Naive B cell (primary cell): ENCODE results near the gene MINDY4. TPM values are rescaled to one million over a fixed set of nuclear protein-coding genes. Genes with fewer than 3 reads are reported as not detected.

Source experiments
- ATAC-seq, 2 donors: fragments of 150-1000 bp; cut with Tn5 transposase; 2 replicates each; pipeline ENCODE4 v1.10.0; 2021; ENCODE audit warnings: low read depth in 2 of 2, mild to moderate bottlenecking in 2 of 2, moderate library complexity in 2 of 2
- DNase-seq: peaks from one replicate; pipeline ENCODE4 v3.0.0; 2022
- H3K27ac Mint-ChIP-seq, 6 donors: one replicate each; pipeline ENCODE4 v1.8.0; 2020 to 2022; ENCODE audit warnings: mild to moderate bottlenecking in 6 of 6, mixed read lengths in 6 of 6, moderate library complexity in 5 of 6, inconsistent platforms in 2 of 6
- H3K27me3 Mint-ChIP-seq, 3 donors: one replicate each; pipeline ENCODE4 v1.8.0; 2021 to 2022; ENCODE audit warnings: mixed read lengths in 3 of 3, mild to moderate bottlenecking in 1 of 3
- H3K36me3 Mint-ChIP-seq, 2 donors: one replicate each; pipeline ENCODE4 v1.8.0; 2020 to 2022; ENCODE audit warnings: mixed read lengths in 2 of 2, inconsistent platforms in 1 of 2, mild to moderate bottlenecking in 1 of 2
- H3K4me1 Mint-ChIP-seq, 3 donors: one replicate each; pipeline ENCODE4 v1.8.0; 2020 to 2022; ENCODE audit warnings: mixed read lengths in 3 of 3, inconsistent platforms in 1 of 3, mild to moderate bottlenecking in 1 of 3, moderate library complexity in 1 of 3
- H3K4me3 Mint-ChIP-seq, 8 donors: one replicate each; pipeline ENCODE4 v1.8.0; 2020 to 2022; ENCODE audit warnings: mild to moderate bottlenecking in 8 of 8, mixed read lengths in 8 of 8, moderate library complexity in 8 of 8, inconsistent platforms in 2 of 8
- H3K9me3 Mint-ChIP-seq, 7 donors: one replicate each; pipeline ENCODE4 v1.8.0; 2020 to 2022; ENCODE audit warnings: mixed read lengths in 7 of 7, mild to moderate bottlenecking in 5 of 7, inconsistent platforms in 2 of 7, moderate library complexity in 1 of 7
- polyA plus RNA-seq, 6 donors: library from polyadenylated mRNA; unstranded; fragments of 300-500 nt; fragmentation: Illumina TruSeq; gene quantifications; one replicate each; pipeline ENCODE4 v1.2.3, GENCODE V29; 2021; ENCODE audit warnings: low read depth in 6 of 6

MINDY4 gene
- polyA plus RNA-seq, 6 donors from 2014 or later = 0.14 to 0.16 TPM; not detected in 4

- Mint-ChIP-seq H3K4me1 (no peaks in the 10 kb centered on the region), H3K36me3 (no peaks in the 10 kb centered on the region), H3K27ac (no peak overlapping the region), H3K9me3 (no peaks in the 10 kb centered on the region), H3K4me3 (no peak overlapping the region), H3K27me3 (no peaks in the 10 kb centered on the region)
- no peak for ATAC-seq
- no peak for DNase-seq
Observed at GRCh38 chr7:30867483-30867882, 96.3 kb downstream of the MINDY4 start.

- no peak overlapping the region for H3K27ac Mint-ChIP-seq
- ATAC-seq (no peak), DNase-seq (no peak)
- no peaks in the 10 kb centered on the region for H3K9me3 Mint-ChIP-seq
- H3K4me3 Mint-ChIP-seq = no peak overlapping the region
- H3K4me1 Mint-ChIP-seq = no peaks in the 10 kb centered on the region
- H3K27me3 Mint-ChIP-seq = no peaks in the 10 kb centered on the region
- no peaks in the 10 kb centered on the region for H3K36me3 Mint-ChIP-seq
Observed at GRCh38 chr7:30869794-30870611, 98.8 kb downstream of the MINDY4 start.

- no peaks in the 10 kb centered on the region for H3K27me3 Mint-ChIP-seq
- no peak overlapping the region for H3K27ac Mint-ChIP-seq
- H3K36me3 Mint-ChIP-seq = no peaks in the 10 kb centered on the region
- no peaks in the 10 kb centered on the region for H3K9me3 Mint-ChIP-seq
- DNase-seq (no peak), ATAC-seq (no peak)
- H3K4me3 Mint-ChIP-seq = no peak overlapping the region
- no peaks in the 10 kb centered on the region for H3K4me1 Mint-ChIP-seq
Observed at GRCh38 chr7:30870821-30871518, 99.8 kb downstream of the MINDY4 start.

- Mint-ChIP-seq H3K4me3 (no peak overlapping the region), H3K4me1 (no peaks in the 10 kb centered on the region), H3K36me3 (no peaks in the 10 kb centered on the region), H3K27me3 (no peaks in the 10 kb centered on the region), H3K9me3 (no peaks in the 10 kb centered on the region), H3K27ac (no peak overlapping the region)
- ATAC-seq = no peak
- DNase-seq = no peak
Observed at GRCh38 chr7:30871655-30872054, 100.4 kb downstream of the MINDY4 start.

- H3K9me3 Mint-ChIP-seq = no peaks in the 10 kb centered on the region
- no peaks in the 10 kb centered on the region for H3K4me1 Mint-ChIP-seq
- ATAC-seq (no peak), DNase-seq (no peak)
- H3K27ac Mint-ChIP-seq = no peak overlapping the region
- no peaks in the 10 kb centered on the region for H3K36me3 Mint-ChIP-seq
- H3K27me3 Mint-ChIP-seq = no peaks in the 10 kb centered on the region
- no peak overlapping the region for H3K4me3 Mint-ChIP-seq
Observed at GRCh38 chr7:30873207-30873606, 102.0 kb downstream of the MINDY4 start.

- Mint-ChIP-seq H3K27me3 (no peaks in the 10 kb centered on the region), H3K9me3 (no peaks in the 10 kb centered on the region), H3K27ac (no peak overlapping the region), H3K4me3 (no peak overlapping the region), H3K4me1 (no peaks in the 10 kb centered on the region), H3K36me3 (no peaks in the 10 kb centered on the region)
- DNase-seq (no peak), ATAC-seq (no peak)
Observed at GRCh38 chr7:30873656-30874055, 102.4 kb downstream of the MINDY4 start.

- no peaks in the 10 kb centered on the region for H3K36me3 Mint-ChIP-seq
- H3K4me1 Mint-ChIP-seq = no peaks in the 10 kb centered on the region
- peaks cover 0 to 5% (median 0%) of the 10 kb centered on the region in 3 donors for H3K27me3 Mint-ChIP-seq
- H3K27ac Mint-ChIP-seq = peak overlapping the region in 1 of 6 donors; percentile 52
- DNase-seq (no peak), ATAC-seq (no peak)
- no peaks in the 10 kb centered on the region for H3K9me3 Mint-ChIP-seq
- H3K4me3 Mint-ChIP-seq = no peak overlapping the region
Observed at GRCh38 chr7:30874656-30875302, 103.6 kb downstream of the MINDY4 start.

- no peak overlapping the region for H3K4me3 Mint-ChIP-seq
- H3K4me1 Mint-ChIP-seq = no peaks in the 10 kb centered on the region
- H3K36me3 Mint-ChIP-seq = no peaks in the 10 kb centered on the region
- H3K27ac Mint-ChIP-seq = no peak overlapping the region
- H3K27me3 Mint-ChIP-seq = peaks cover 0 to 5% (median 0%) of the 10 kb centered on the region in 3 donors
- no peaks in the 10 kb centered on the region for H3K9me3 Mint-ChIP-seq
- ATAC-seq (no peak), DNase-seq (no peak)
Observed at GRCh38 chr7:30877015-30877769, 106.0 kb downstream of the MINDY4 start.

GRCh38 chr7:30877993-30878392 is 106.8 kb downstream of the MINDY4 start:
- DNase-seq (no peak), ATAC-seq (no peak)
- Mint-ChIP-seq H3K9me3 (no peaks in the 10 kb centered on the region), H3K27me3 (peaks cover 0 to 5% (median 0%) of the 10 kb centered on the region in 3 donors), H3K4me3 (no peak overlapping the region), H3K27ac (no peak overlapping the region), H3K4me1 (no peaks in the 10 kb centered on the region), H3K36me3 (no peaks in the 10 kb centered on the region)

- peak overlapping the region in 1 of 6 donors; percentile 50 for H3K27ac Mint-ChIP-seq
- no peaks in the 10 kb centered on the region for H3K36me3 Mint-ChIP-seq
- DNase-seq = no peak
- H3K27me3 Mint-ChIP-seq = peaks cover 0 to 5% (median 0%) of the 10 kb centered on the region in 3 donors
- no peaks in the 10 kb centered on the region for H3K4me1 Mint-ChIP-seq
- H3K4me3 Mint-ChIP-seq = no peak overlapping the region
- ATAC-seq = no peak
- H3K9me3 Mint-ChIP-seq = no peaks in the 10 kb centered on the region
Observed at GRCh38 chr7:30879139-30880124, 108.2 kb downstream of the MINDY4 start.

- Mint-ChIP-seq H3K27me3 (peaks cover 0 to 5% (median 0%) of the 10 kb centered on the region in 3 donors), H3K27ac (no peak overlapping the region), H3K4me1 (peaks cover 0 to 5% (median 0%) of the 10 kb centered on the region in 3 donors), H3K9me3 (no peaks in the 10 kb centered on the region), H3K4me3 (no peak overlapping the region), H3K36me3 (no peaks in the 10 kb centered on the region)
- ATAC-seq = no peak
- DNase-seq = no peak
Observed at GRCh38 chr7:30880125-30880720, 109.0 kb downstream of the MINDY4 start.

GRCh38 chr7:30880941-30881340 is 109.7 kb downstream of the MINDY4 start:
- DNase-seq (no peak), ATAC-seq (no peak)
- Mint-ChIP-seq H3K36me3 (no peaks in the 10 kb centered on the region), H3K4me1 (peaks cover 0 to 5% (median 0%) of the 10 kb centered on the region in 3 donors), H3K4me3 (no peak overlapping the region), H3K9me3 (no peaks in the 10 kb centered on the region), H3K27ac (no peak overlapping the region), H3K27me3 (peaks cover 0 to 5% (median 0%) of the 10 kb centered on the region in 3 donors)
